ENCODE measurements around the gene GAS6.
A peak's percentile ranks its signal among the peaks of the same experiment; 100 is the strongest.

The GAS6 gene

DNA sequence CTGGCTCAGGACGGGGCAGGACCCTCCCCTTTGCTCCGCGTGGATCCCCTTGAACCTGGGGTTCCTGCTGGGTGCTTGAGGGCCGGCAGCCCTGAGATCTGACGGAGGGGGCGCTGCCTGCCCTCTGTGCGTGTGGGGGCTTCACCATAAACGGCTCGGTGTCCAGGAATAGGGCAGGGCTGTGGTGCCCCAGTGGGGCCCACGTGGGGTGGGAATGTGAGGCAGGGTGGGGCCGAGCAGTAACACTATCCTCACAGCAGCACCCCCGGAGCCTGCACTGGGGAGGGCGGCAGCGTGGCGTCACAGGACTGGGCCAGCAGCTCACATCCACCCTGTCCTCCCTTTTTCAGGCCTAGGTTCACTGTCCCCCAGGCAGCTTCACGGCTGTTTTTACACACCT is 38.0 kb downstream of the GAS6 start:
- H3K36me3 ChIP-seq (ENCODE audit: control insufficient read depth in 2 of 2, insufficient read depth in 2 of 2, low read length in 2 of 2) = peaks cover 19 to 24% of the 10 kb centered on the region in 2 donors
- H3K27me3 ChIP-seq (ENCODE audit: control insufficient read depth in 1 of 2, insufficient read depth in 2 of 2, low read length in 2 of 2) = no peaks in the 10 kb centered on the region
- H3K9ac ChIP-seq (ENCODE audit: low read length in 2 of 2) = no peak overlapping the region
- peaks cover 21% of the 10 kb centered on the region for H3K4me1 ChIP-seq (ENCODE audit: control insufficient read depth, insufficient read depth, low read length)
- H3K4me3 ChIP-seq (ENCODE audit: low read length in 2 of 2) = no peak overlapping the region
- no peaks in the 10 kb centered on the region for H3K9me3 ChIP-seq (ENCODE audit: control insufficient read depth in 2 of 2, low read length in 2 of 2)
- no peak overlapping the region for H3K27ac ChIP-seq (ENCODE audit: low read length)

DNA sequence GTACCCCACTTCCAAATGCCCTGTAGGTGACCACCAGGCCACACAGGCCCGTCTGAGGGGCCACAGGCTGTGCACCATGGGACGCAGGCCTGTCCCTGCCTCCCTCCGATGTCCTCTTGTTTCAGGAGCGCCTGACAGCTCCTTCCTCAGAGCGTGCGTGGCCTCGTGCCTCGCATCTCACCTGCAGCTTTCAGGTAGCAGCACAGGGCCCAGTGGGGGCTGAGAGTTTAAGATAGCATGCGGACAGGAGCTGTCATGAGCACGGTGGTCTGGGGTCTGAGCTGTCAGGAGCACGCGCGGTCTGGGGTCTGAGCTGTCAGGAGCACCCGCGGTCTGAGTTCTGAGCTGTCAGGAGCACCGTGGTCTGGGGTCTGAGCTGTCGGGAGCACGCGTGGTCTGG is 40.1 kb downstream of the GAS6 start:
- peaks cover 37% of the 10 kb centered on the region for H3K4me1 ChIP-seq (ENCODE audit: control insufficient read depth, insufficient read depth, low read length)
- H3K36me3 ChIP-seq (ENCODE audit: control insufficient read depth in 2 of 2, insufficient read depth in 2 of 2, low read length in 2 of 2) = peaks cover 19 to 24% of the 10 kb centered on the region in 2 donors
- no peak overlapping the region for H3K4me3 ChIP-seq (ENCODE audit: low read length in 2 of 2)

DNA sequence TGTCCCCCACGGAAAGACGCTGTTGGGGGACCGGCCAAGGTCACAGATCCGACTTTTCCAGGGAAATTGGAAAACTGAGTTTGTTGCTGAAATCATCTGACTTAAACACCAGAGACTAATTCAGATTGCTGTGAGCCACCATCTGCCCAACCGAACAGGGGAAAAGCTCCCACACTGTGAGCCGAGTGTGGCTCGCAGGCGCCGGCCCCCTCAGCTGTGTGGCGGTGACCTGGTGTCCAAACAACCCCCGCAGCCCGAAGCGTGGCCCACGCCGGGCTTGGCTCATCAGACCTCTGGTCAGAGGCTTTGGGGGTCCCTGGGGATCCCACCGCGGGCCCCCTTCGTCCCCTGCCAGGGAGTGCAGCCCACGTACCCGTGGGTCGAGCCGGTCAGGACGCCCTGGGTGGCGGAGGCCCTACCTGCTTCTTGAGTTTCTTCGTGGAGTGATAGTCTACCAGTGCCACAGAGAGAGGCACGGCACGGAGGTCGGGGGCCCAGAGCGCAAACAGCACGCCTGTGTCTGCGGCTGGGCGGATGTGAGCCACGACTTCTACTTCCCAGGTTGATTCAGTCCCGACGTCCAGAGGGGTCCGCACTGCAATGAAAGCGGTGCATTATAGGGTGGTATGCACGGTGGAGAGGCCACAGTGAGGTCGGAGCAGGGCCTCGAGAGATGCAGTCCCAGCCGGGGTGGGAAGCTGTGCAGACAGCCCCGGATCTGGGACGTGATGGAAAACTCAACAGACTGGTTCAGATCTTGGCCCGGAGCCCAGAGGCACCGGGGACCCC is 40.7 kb downstream of the GAS6 start:
- Histone ChIP-seq H3K36me3 (ENCODE audit: control insufficient read depth in 2 of 2, insufficient read depth in 2 of 2, low read length in 2 of 2) (peaks cover 16 to 19% of the 10 kb centered on the region in 2 donors), H3K9ac (ENCODE audit: low read length in 2 of 2) (no peak overlapping the region), H3K27ac (ENCODE audit: low read length) (no peak overlapping the region), H3K27me3 (ENCODE audit: control insufficient read depth in 1 of 2, insufficient read depth in 2 of 2, low read length in 2 of 2) (no peaks in the 10 kb centered on the region), H3K9me3 (ENCODE audit: control insufficient read depth in 2 of 2, low read length in 2 of 2) (no peaks in the 10 kb centered on the region), H3K4me3 (ENCODE audit: low read length in 2 of 2) (no peak overlapping the region), H3K4me1 (ENCODE audit: control insufficient read depth, insufficient read depth, low read length) (peaks cover 37% of the 10 kb centered on the region)

More for the DNA sequence above, 40.1 kb downstream of the GAS6 start:
- Histone ChIP-seq H3K27ac (ENCODE audit: low read length) (no peak overlapping the region), H3K9me3 (ENCODE audit: control insufficient read depth in 2 of 2, low read length in 2 of 2) (no peaks in the 10 kb centered on the region), H3K9ac (ENCODE audit: low read length in 2 of 2) (no peak overlapping the region), H3K27me3 (ENCODE audit: control insufficient read depth in 1 of 2, insufficient read depth in 2 of 2, low read length in 2 of 2) (no peaks in the 10 kb centered on the region)

DNA sequence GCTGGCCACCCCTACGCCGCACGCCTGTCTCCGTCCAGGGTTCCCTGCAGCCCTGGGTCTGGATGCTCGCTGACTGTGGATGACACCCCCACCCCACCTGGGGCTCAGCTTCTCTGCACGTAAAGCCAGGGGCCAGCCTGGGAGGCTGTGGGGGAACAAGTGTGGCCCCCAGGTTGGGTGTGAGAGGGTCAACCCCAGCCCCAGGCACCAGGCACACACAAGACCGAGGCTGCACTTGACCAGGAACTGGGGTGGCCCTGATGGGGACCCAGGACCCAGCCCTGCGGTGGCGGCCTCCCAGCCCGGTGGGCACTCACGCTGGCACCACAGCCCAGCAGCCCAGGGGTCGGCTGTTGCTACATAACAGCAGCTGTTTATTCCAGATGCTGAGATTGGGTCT is 41.6 kb downstream of the GAS6 start:
- H3K27me3 ChIP-seq (ENCODE audit: control insufficient read depth in 1 of 2, insufficient read depth in 2 of 2, low read length in 2 of 2) = no peaks in the 10 kb centered on the region
- peaks cover 45% of the 10 kb centered on the region for H3K4me1 ChIP-seq (ENCODE audit: control insufficient read depth, insufficient read depth, low read length)
- no peak overlapping the region for H3K9ac ChIP-seq (ENCODE audit: low read length in 2 of 2)
- no peak overlapping the region for H3K4me3 ChIP-seq (ENCODE audit: low read length in 2 of 2)
- peak overlapping the region; percentile 84 for H3K27ac ChIP-seq (ENCODE audit: low read length)
- no peaks in the 10 kb centered on the region for H3K9me3 ChIP-seq (ENCODE audit: control insufficient read depth in 2 of 2, low read length in 2 of 2)
- H3K36me3 ChIP-seq (ENCODE audit: control insufficient read depth in 2 of 2, insufficient read depth in 2 of 2, low read length in 2 of 2) = peaks cover 11 to 15% of the 10 kb centered on the region in 2 donors

DNA sequence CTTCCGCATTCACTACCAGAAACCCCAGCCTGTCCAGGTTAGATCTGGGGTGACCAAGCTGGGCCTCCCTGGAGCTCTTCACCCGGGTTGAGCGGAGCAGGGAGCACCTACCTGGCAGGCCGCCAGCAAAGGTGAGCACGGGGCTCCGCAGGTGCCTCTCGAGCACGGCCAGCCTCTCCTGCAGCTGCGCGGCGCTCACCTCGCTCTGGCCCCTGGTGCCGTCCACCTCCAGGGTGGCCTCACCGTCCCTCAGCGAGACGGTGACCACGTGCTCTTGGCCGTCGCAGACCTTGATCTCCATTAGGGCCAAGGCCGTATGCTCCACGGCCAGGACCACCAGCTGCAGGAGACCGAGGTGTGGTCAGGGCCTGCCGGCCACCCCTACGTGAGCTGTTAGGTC is 42.0 kb downstream of the GAS6 start:
- Histone ChIP-seq H3K4me3 (ENCODE audit: low read length in 2 of 2) (peak overlapping the region; percentile 44 to 63), H3K9me3 (ENCODE audit: control insufficient read depth in 2 of 2, low read length in 2 of 2) (no peaks in the 10 kb centered on the region), H3K4me1 (ENCODE audit: control insufficient read depth, insufficient read depth, low read length) (peaks cover 45% of the 10 kb centered on the region), H3K9ac (ENCODE audit: low read length in 2 of 2) (peak overlapping the region in 1 of 2 donors; percentile 39), H3K27ac (ENCODE audit: low read length) (peak overlapping the region; percentile 84), H3K27me3 (ENCODE audit: control insufficient read depth in 1 of 2, insufficient read depth in 2 of 2, low read length in 2 of 2) (no peaks in the 10 kb centered on the region), H3K36me3 (ENCODE audit: control insufficient read depth in 2 of 2, insufficient read depth in 2 of 2, low read length in 2 of 2) (peaks cover 6 to 10% of the 10 kb centered on the region in 2 donors)

DNA sequence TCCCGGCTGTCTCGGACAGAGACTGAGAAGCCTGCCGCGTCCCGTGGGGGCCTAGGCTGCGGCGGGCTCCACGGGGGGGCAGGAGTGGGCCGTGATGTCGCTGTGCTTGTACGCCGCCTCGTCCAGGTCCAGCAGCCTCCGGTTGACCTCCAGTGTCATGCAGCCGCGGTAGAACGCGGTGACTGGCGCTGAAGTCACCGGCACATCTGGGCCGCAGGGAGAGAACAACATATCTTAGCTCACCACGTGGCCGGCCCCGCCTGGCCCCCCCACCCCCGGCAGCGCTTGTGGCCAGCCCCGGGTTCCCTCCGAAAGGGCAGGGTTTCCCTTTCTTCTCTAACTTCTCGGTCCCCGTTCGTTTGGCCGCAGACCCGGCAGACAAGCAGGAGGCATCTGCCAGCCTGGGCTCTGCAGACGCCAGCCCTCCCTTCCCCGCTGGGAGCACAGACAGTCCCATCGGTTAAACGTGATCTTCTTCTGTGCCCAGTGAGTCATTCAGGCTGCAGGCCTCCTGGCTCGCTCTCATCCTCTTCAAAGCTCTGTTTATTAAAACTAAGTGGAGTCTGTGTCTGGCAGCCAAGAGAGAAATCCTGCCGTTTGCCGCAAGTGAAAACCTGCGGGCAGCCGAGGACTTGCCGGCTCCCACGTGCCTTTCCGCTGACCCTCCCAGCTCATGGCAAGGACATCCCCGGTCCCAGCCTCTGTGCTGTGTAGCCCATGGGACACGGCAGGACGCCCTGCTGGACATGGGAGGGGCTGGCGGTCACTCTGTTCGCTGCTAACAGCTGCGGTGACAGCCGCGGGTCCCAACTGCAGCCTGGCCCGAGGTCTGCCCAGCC is 42.8 kb downstream of the GAS6 start:
- H3K27me3 ChIP-seq (ENCODE audit: control insufficient read depth in 1 of 2, insufficient read depth in 2 of 2, low read length in 2 of 2) = no peaks in the 10 kb centered on the region
- H3K27ac ChIP-seq (ENCODE audit: low read length) = peak overlapping the region; percentile 84
- peaks cover 52% of the 10 kb centered on the region for H3K4me1 ChIP-seq (ENCODE audit: control insufficient read depth, insufficient read depth, low read length)
- H3K9me3 ChIP-seq (ENCODE audit: control insufficient read depth in 2 of 2, low read length in 2 of 2) = no peaks in the 10 kb centered on the region
- H3K4me3 ChIP-seq (ENCODE audit: low read length in 2 of 2) = peak overlapping the region; percentile 44 to 63
- H3K9ac ChIP-seq (ENCODE audit: low read length in 2 of 2) = peak overlapping the region in 1 of 2 donors; percentile 39
- peaks cover 5 to 9% of the 10 kb centered on the region in 2 donors for H3K36me3 ChIP-seq (ENCODE audit: control insufficient read depth in 2 of 2, insufficient read depth in 2 of 2, low read length in 2 of 2)

DNA sequence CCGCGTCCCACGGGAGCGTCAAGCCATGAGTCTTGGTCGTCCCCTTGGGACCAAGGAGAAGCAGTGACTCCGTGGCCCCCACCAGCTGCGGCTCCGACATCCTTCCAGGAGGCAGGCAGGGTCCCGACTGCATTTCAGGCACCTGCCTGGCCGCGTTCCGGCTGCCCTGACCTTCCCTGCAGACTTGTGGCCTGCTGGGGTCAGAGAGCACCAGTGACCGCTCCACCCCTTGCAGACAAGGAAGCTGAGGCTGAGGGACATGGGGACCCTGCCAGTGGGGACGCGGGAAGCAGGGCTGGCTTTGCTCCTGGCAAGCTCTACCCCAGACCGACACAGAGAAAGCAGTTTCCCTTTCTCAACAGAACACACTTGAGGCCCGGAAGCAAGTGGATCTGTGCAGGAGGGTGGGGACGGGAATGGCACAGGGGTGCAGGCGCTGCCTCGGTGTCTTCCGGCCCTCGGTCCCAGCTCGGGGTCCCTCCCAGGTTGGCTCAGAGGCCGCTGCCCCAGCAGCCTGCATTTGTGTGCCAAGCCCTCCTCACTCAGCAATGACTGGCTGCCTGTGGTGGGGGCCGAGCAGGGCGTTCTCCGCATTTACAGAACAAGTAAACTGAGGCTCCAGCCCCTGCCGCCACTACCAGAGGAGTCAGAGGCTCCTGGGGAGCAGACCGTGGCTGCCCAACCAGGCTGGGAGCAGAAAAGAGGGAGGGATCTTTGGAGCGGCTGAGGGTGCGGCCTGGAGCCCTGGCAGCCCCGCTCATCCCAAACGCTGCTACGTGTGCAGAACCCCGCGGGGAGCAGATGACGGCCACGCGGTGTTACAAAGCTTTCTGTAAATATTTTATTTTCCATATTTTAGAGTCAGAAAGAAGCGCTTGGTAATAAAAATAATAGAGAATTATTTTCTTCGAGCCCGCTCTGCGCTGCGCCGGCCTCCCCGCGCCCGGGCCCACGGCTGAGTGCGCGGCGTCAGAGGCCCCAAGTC is 43.9 kb downstream of the GAS6 start:
- no peaks in the 10 kb centered on the region for H3K9me3 ChIP-seq (ENCODE audit: control insufficient read depth in 2 of 2, low read length in 2 of 2)
- H3K36me3 ChIP-seq (ENCODE audit: control insufficient read depth in 2 of 2, insufficient read depth in 2 of 2, low read length in 2 of 2) = peaks cover 5 to 9% of the 10 kb centered on the region in 2 donors
- H3K9ac ChIP-seq (ENCODE audit: low read length in 2 of 2) = no peak overlapping the region
- H3K4me1 ChIP-seq (ENCODE audit: control insufficient read depth, insufficient read depth, low read length) = peaks cover 58% of the 10 kb centered on the region
- no peaks in the 10 kb centered on the region for H3K27me3 ChIP-seq (ENCODE audit: control insufficient read depth in 1 of 2, insufficient read depth in 2 of 2, low read length in 2 of 2)
- peak overlapping the region in 1 of 2 donors; percentile 58 for H3K4me3 ChIP-seq (ENCODE audit: low read length in 2 of 2)
- H3K27ac ChIP-seq (ENCODE audit: low read length) = peak overlapping the region; percentile 84

DNA sequence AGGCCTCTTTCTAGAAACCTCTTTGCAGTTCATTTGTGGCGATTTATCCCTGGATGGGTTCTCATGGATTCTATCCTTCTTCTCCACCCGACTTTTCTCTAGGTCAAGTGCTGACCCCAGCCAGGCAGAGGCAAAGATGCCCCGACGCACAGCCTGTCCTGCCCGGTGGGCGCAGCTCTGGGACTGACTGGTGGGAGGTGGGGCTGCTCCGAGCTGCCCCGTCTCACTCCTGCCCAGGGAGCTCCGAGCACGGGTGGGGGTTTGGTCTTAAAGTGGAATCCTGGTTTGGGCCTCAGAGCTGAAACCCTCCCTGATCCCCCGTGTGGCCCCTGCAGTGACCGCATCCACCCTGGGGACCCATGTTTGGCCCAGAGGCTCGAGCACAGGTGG is 44.5 kb downstream of the GAS6 start:
- H3K27ac ChIP-seq (ENCODE audit: low read length) = peak overlapping the region; percentile 84

DNA sequence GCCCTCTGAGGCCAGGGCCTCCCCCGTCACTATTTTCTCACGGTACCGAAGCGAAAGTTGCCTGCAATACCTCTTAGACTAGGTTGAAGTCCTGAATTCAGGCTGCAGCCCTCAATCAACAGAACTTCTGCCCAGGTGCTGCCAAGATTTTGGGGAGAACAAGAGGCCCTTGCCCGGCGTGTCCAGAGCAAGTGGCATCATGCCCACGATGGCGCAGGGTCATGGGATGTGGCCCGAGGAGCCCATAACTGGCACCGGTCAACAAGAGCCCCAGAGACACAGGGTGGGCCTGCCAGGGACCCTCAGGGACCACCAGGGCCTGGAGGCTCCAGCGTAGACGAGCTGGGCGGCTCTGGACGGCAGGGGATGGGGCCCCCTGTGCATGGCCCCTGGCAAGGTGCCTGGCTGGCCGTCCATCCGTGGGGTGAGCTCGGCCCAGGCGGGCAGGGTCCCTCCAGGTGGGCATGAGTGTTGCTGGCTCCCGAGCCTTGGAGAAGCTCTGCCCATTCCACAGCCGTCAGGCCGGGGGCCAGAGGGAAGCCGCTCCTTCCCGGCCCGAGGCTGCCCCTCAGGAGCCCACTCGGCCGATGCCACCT is 45.1 kb downstream of the GAS6 start:
- Histone ChIP-seq H3K4me1 (ENCODE audit: control insufficient read depth, insufficient read depth, low read length) (peaks cover 58% of the 10 kb centered on the region), H3K9ac (ENCODE audit: low read length in 2 of 2) (no peak overlapping the region), H3K9me3 (ENCODE audit: control insufficient read depth in 2 of 2, low read length in 2 of 2) (no peaks in the 10 kb centered on the region), H3K27me3 (ENCODE audit: control insufficient read depth in 1 of 2, insufficient read depth in 2 of 2, low read length in 2 of 2) (no peaks in the 10 kb centered on the region), H3K4me3 (ENCODE audit: low read length in 2 of 2) (no peak overlapping the region), H3K36me3 (ENCODE audit: control insufficient read depth in 2 of 2, insufficient read depth in 2 of 2, low read length in 2 of 2) (peaks cover 5 to 8% of the 10 kb centered on the region in 2 donors), H3K27ac (ENCODE audit: low read length) (peak overlapping the region; percentile 49)

More for the DNA sequence above, 44.5 kb downstream of the GAS6 start:
- H3K9me3 ChIP-seq (ENCODE audit: control insufficient read depth in 2 of 2, low read length in 2 of 2) = no peaks in the 10 kb centered on the region
- no peaks in the 10 kb centered on the region for H3K27me3 ChIP-seq (ENCODE audit: control insufficient read depth in 1 of 2, insufficient read depth in 2 of 2, low read length in 2 of 2)
- H3K4me1 ChIP-seq (ENCODE audit: control insufficient read depth, insufficient read depth, low read length) = peaks cover 58% of the 10 kb centered on the region
- H3K4me3 ChIP-seq (ENCODE audit: low read length in 2 of 2) = no peak overlapping the region
- H3K36me3 ChIP-seq (ENCODE audit: control insufficient read depth in 2 of 2, insufficient read depth in 2 of 2, low read length in 2 of 2) = peaks cover 5 to 9% of the 10 kb centered on the region in 2 donors
- H3K9ac ChIP-seq (ENCODE audit: low read length in 2 of 2) = no peak overlapping the region
